Subcutaneous adipose tissue (tissue), 4 donors: ENCODE data around the gene GABRB1. TPM values are rescaled to one million over a fixed set of nuclear protein-coding genes. Genes with fewer than 3 reads are reported as not detected.

Experiments used
- total RNA-seq, 4 donors: library from RNA; depleted of rRNA; stranded (reverse); fragments of >200 nt; gene quantifications; one replicate each; pipeline ENCODE4 v1.1.0, GENCODE V29; 2016
- TF ChIP-seq, protein P1 (sequence below): fragments of 450-650 bp; IDR thresholded peaks from one replicate; pipeline ENCODE4 v1.5.1; 2016; ENCODE audit warnings: low read depth, mild to moderate bottlenecking, control low read depth, antibody characterized with exemption, moderate library complexity

GABRB1 gene
- total RNA-seq, 4 donors from 2014 or later: not detected

DNA sequence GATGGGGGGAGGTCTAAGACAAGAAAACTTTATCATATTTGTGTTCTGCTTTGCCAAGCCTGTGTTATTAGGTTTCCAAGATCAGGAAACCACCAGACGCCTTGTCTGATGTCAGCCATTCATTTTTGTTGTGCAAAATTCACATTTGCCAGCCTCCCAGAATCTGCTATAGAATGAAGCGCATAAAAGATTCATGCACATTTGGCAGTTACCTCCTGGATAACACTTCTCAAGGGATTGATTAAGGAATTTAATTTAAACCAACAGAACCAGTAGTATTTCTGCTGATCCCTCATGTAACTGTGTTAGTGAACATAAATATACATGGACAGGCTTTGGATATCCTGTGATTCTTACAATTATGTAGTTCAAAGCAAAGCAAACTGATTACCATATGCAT is 244.2 kb downstream of the GABRB1 start:
- TF ChIP-seq, protein P1, sequence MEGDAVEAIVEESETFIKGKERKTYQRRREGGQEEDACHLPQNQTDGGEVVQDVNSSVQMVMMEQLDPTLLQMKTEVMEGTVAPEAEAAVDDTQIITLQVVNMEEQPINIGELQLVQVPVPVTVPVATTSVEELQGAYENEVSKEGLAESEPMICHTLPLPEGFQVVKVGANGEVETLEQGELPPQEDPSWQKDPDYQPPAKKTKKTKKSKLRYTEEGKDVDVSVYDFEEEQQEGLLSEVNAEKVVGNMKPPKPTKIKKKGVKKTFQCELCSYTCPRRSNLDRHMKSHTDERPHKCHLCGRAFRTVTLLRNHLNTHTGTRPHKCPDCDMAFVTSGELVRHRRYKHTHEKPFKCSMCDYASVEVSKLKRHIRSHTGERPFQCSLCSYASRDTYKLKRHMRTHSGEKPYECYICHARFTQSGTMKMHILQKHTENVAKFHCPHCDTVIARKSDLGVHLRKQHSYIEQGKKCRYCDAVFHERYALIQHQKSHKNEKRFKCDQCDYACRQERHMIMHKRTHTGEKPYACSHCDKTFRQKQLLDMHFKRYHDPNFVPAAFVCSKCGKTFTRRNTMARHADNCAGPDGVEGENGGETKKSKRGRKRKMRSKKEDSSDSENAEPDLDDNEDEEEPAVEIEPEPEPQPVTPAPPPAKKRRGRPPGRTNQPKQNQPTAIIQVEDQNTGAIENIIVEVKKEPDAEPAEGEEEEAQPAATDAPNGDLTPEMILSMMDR: no peak

DNA sequence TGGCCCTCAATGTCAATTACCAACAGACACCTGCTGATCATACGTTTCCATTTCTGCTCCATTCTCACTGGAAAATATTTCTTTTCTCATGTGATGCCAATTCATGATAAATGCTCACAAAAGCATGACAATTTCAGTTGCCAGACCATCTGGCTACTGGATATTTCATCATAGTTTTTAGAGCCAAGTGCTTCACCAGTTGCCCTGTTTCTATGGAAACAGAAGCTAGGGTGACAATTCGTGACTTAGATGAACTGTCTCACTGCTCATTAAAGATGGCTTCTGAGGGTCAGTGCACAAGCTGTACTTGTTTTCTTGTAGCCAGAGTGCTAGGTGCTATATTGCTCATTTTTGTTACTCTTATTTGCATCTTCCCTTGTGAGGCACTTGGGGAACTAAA is 247.3 kb downstream of the GABRB1 start:
- TF ChIP-seq, protein P1: no peak

DNA sequence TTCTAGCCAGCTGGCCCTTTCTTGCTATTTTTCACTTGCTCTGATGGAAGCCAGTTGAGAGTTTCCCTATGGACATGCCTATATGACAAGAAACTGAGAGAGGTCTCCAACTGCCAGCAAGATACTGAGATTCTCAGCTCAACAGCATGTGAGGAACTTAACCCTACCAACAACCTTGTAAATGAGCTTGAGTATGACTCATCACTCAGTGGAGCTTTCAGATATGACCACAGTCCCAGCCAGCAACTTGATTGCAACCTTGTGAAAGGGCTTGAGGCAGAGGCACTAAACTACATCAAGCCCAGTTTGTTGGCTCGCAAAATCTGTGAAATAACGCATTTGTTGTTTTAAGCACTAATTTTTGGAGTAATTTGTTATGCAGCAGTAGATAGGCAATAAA is 256.4 kb downstream of the GABRB1 start:
- TF ChIP-seq, protein P1: no peak

DNA sequence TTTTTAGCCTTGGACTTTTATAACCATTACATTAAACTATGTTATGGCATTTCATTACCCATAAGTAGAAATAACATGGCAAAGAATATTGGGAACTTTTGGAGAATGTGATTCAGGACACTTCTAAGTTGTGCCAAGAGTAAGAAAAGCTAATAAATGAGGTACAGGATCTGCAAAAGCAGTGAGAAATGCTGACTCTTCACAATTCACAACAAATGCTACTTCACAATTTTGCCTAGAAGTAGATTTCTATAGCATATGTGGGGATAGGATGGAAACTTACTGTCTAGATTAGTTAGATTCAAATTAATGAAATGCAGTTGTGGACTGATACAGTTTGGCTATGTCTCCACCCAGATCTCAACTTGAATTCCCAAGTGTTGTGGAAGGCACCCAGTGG is 258.4 kb downstream of the GABRB1 start:
- TF ChIP-seq, protein P1: no peak

DNA sequence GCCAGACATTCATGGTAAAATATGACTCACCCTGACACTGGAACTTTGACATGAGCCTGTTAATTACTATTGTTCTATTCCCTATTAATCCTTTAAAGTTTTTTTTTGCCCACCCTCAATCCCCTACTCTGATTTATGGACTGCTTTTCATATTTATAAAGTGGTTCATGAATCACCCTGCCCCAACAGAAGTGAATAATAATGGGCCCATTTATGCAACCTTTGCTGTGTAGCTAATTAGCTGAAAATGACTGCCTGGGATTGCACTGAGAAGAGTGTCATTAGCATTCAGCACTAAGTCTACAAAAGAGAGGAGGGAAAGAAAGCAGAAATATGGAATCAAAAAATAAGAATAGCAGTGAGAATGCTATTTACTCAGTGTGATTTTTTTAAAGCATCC is 277.8 kb downstream of the GABRB1 start:
- TF ChIP-seq, protein P1: no peak

DNA sequence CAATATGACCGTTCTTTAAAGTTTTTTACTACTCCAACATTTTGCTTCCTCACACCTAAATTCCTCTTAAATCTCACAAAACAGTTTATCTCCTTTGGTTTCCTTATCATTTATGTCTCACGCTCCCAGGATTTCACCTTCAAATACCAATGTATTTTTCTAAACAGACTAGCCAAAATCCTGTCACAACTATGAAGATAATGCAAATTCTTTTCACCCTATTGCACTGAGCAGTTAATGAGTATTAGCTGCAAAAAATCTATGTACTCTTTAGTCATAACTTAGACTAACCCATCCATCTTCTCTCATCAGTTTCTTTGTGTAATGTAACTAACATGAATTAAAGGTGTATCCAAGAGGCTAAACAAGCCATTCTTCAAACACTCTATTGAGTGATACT is 280.8 kb downstream of the GABRB1 start:
- TF ChIP-seq, protein P1: no peak

DNA sequence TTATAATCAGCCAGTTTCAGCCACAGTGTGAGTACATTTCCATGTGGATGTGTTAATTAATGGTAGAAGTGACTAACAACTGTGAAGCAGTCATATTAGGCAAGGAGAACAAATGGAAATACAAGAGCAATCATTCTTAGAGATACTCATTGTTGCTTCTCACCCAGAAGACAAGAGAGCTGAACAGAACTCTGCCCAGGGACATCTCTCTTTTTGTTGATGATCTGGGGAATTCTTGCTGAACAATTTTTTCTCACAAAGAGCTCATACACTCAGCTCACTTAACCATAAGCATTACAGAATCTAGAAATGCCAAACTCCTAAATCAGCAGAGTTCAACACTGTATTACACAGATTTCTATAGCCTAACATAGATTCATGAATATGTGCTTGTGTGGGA is 282.0 kb downstream of the GABRB1 start:
- TF ChIP-seq, protein P1: no peak
